Lower leg skin (tissue), 3 donors: ENCODE results near the gene RDH14.

Experiments
- CTCF ChIP-seq, 3 donors: fragments of 450-650 bp; IDR thresholded peaks; one replicate each; pipeline ENCODE4 v1.5.1; 2016; ENCODE audit warnings: antibody characterized with exemption in 3 of 3, mild to moderate bottlenecking in 3 of 3, moderate library complexity in 2 of 3
- POLR2A ChIP-seq, 2 donors: fragments of 450-650 bp; IDR thresholded peaks; one replicate each; pipeline ENCODE4 v1.6.1; 2016 to 2017; ENCODE audit warnings: antibody characterized with exemption in 2 of 2, mild to moderate bottlenecking in 1 of 2, moderate library complexity in 1 of 2

- TF ChIP-seq CTCF (IDR thresholded peaks at IDR 0.05) (no peak), POLR2A (IDR thresholded peaks at IDR 0.05) (no peak)
Observed at GRCh38 chr2:18527326-18527725, 33.1 kb downstream of the RDH14 start.
